ENCODE measurements around the gene TEX2. TPM values are rescaled to one million over a fixed set of nuclear protein-coding genes. Genes with fewer than 3 reads are reported as not detected.

TEX2 gene
- total RNA-seq, 1 experiment from 2014 or later, result 36.2 TPM

GRCh38 chr17:64161380-64162176 lies 101.5 kb downstream of the TEX2 start:
- Histone ChIP-seq H3K4me1 (peaks cover 26% of the 10 kb centered on the region), H3K27ac (no peak overlapping the region), H3K9me3 (replicated peaks) (no peaks in the 10 kb centered on the region), H3K4me3 (no peak overlapping the region), H3K36me3 (peaks cover 16% of the 10 kb centered on the region), H3K27me3 (no peaks in the 10 kb centered on the region)
- no peak for DNase-seq

- no peak for DNase-seq
- no peak overlapping the region for H3K27ac ChIP-seq
- no peaks in the 10 kb centered on the region for H3K9me3 ChIP-seq (replicated peaks)
- no peaks in the 10 kb centered on the region for H3K27me3 ChIP-seq
- no peak overlapping the region for H3K4me3 ChIP-seq
- peaks cover 10% of the 10 kb centered on the region for H3K36me3 ChIP-seq
- peaks cover 34% of the 10 kb centered on the region for H3K4me1 ChIP-seq
Observed at GRCh38 chr17:64160378-64160777, 102.7 kb downstream of the TEX2 start.

- Histone ChIP-seq H3K9me3 (replicated peaks) (no peaks in the 10 kb centered on the region), H3K27me3 (no peaks in the 10 kb centered on the region), H3K36me3 (peaks cover 7% of the 10 kb centered on the region), H3K4me1 (peaks cover 34% of the 10 kb centered on the region), H3K4me3 (no peak overlapping the region), H3K27ac (no peak overlapping the region)
- DNase-seq, result no peak
Observed at GRCh38 chr17:64158831-64159590, 104.0 kb downstream of the TEX2 start.

- DNase-seq, result peak in 1 of 2 experiments; percentile 57
- H3K36me3 ChIP-seq, result peaks cover 11% of the 10 kb centered on the region
- H3K27ac ChIP-seq, result no peak overlapping the region
- peaks cover 34% of the 10 kb centered on the region for H3K4me1 ChIP-seq
- H3K27me3 ChIP-seq, result no peaks in the 10 kb centered on the region
- no peak overlapping the region for H3K4me3 ChIP-seq
- no peaks in the 10 kb centered on the region for H3K9me3 ChIP-seq (replicated peaks)
Observed at GRCh38 chr17:64158406-64158805, 104.7 kb downstream of the TEX2 start.

- no peak overlapping the region for H3K27ac ChIP-seq
Observed at GRCh38 chr17:64157669-64158180, 105.3 kb downstream of the TEX2 start.

GRCh38 chr17:64156670-64157069 lies 106.4 kb downstream of the TEX2 start:
- Histone ChIP-seq H3K4me1 (peaks cover 34% of the 10 kb centered on the region), H3K36me3 (peaks cover 20% of the 10 kb centered on the region), H3K27ac (peak overlapping the region; percentile 36)

More at GRCh38 chr17:64157669-64158180, 105.3 kb downstream of the TEX2 start:
- no peaks in the 10 kb centered on the region for H3K9me3 ChIP-seq (replicated peaks)
- H3K36me3 ChIP-seq, result peaks cover 17% of the 10 kb centered on the region
- no peak for DNase-seq
- H3K27me3 ChIP-seq, result no peaks in the 10 kb centered on the region
- H3K4me3 ChIP-seq, result no peak overlapping the region
- H3K4me1 ChIP-seq, result peaks cover 34% of the 10 kb centered on the region

GRCh38 chr17:64155751-64156544 lies 107.1 kb downstream of the TEX2 start:
- peaks cover 34% of the 10 kb centered on the region for H3K4me1 ChIP-seq
- H3K4me3 ChIP-seq, result no peak overlapping the region
- no peaks in the 10 kb centered on the region for H3K27me3 ChIP-seq
- peak overlapping the region; percentile 36 for H3K27ac ChIP-seq
- no peaks in the 10 kb centered on the region for H3K9me3 ChIP-seq (replicated peaks)
- H3K36me3 ChIP-seq, result peaks cover 20% of the 10 kb centered on the region
- DNase-seq, result peak; percentile 67 to 88

More at GRCh38 chr17:64156670-64157069, 106.4 kb downstream of the TEX2 start:
- no peaks in the 10 kb centered on the region for H3K9me3 ChIP-seq (replicated peaks)
- H3K27me3 ChIP-seq, result no peaks in the 10 kb centered on the region
- H3K4me3 ChIP-seq, result no peak overlapping the region
- DNase-seq, result peak; percentile 35 to 65

GRCh38 chr17:64155129-64155528 lies 107.9 kb downstream of the TEX2 start:
- Histone ChIP-seq H3K27me3 (no peaks in the 10 kb centered on the region), H3K4me1 (peaks cover 34% of the 10 kb centered on the region), H3K36me3 (peaks cover 19% of the 10 kb centered on the region), H3K9me3 (replicated peaks) (no peaks in the 10 kb centered on the region), H3K4me3 (no peak overlapping the region), H3K27ac (no peak overlapping the region)
- DNase-seq, result no peak

- Histone ChIP-seq H3K36me3 (peaks cover 20% of the 10 kb centered on the region), H3K27me3 (no peaks in the 10 kb centered on the region), H3K4me1 (peaks cover 34% of the 10 kb centered on the region), H3K27ac (no peak overlapping the region), H3K4me3 (no peak overlapping the region), H3K9me3 (replicated peaks) (no peaks in the 10 kb centered on the region)
- no peak for DNase-seq
Observed at GRCh38 chr17:64154717-64155116, 108.3 kb downstream of the TEX2 start.

- Histone ChIP-seq H3K9me3 (replicated peaks) (no peaks in the 10 kb centered on the region), H3K4me1 (peaks cover 34% of the 10 kb centered on the region), H3K36me3 (peaks cover 20% of the 10 kb centered on the region), H3K27ac (no peak overlapping the region), H3K27me3 (no peaks in the 10 kb centered on the region), H3K4me3 (no peak overlapping the region)
- no peak for DNase-seq
Observed at GRCh38 chr17:64154313-64154695, 108.8 kb downstream of the TEX2 start.

GRCh38 chr17:64153565-64154312 lies 109.3 kb downstream of the TEX2 start:
- H3K4me1 ChIP-seq, result peaks cover 30% of the 10 kb centered on the region
- no peak overlapping the region for H3K4me3 ChIP-seq
- H3K27ac ChIP-seq, result no peak overlapping the region
- DNase-seq, result no peak
- peaks cover 23% of the 10 kb centered on the region for H3K36me3 ChIP-seq
- H3K9me3 ChIP-seq (replicated peaks), result no peaks in the 10 kb centered on the region
- no peaks in the 10 kb centered on the region for H3K27me3 ChIP-seq

- Histone ChIP-seq H3K4me3 (no peak overlapping the region), H3K4me1 (peaks cover 18% of the 10 kb centered on the region), H3K9me3 (replicated peaks) (no peaks in the 10 kb centered on the region), H3K27me3 (no peaks in the 10 kb centered on the region), H3K36me3 (peaks cover 26% of the 10 kb centered on the region), H3K27ac (no peak overlapping the region)
- DNase-seq, result no peak
Observed at GRCh38 chr17:64152428-64153125, 110.5 kb downstream of the TEX2 start.

- Histone ChIP-seq H3K4me3 (no peak overlapping the region), H3K9me3 (replicated peaks) (no peaks in the 10 kb centered on the region), H3K4me1 (peaks cover 2% of the 10 kb centered on the region), H3K27me3 (no peaks in the 10 kb centered on the region), H3K36me3 (peaks cover 40% of the 10 kb centered on the region), H3K27ac (no peak overlapping the region)
- no peak for DNase-seq
Observed at GRCh38 chr17:64151016-64151368, 112.1 kb downstream of the TEX2 start.

Measured in SJCRH30 (cell line).